A673 (cell line): Measurements from ENCODE around the gene ARHGAP32.

ENCODE experiments used
- EZH2 ChIP-seq: fragments of 200-600 bp; sonication (generic); IDR thresholded peaks from 2 replicates; pipeline ENCODE4 v1.6.1; 2017; ENCODE audit warnings: borderline replicate concordance, low read depth, mild to moderate bottlenecking, mixed read lengths, antibody characterized with exemption, low read length; ENCODE audit not compliant: poor library complexity, severe bottlenecking
- TF ChIP-seq, protein P1 (sequence below): fragments of 300-800, 200-600 bp; sonication (generic); conservative IDR thresholded peaks from 2 replicates; pipeline ENCODE4 v1.5.1; 2017; ENCODE audit warnings: low read depth, mild to moderate bottlenecking, antibody characterized with exemption, low read length, moderate library complexity, mixed read lengths

DNA sequence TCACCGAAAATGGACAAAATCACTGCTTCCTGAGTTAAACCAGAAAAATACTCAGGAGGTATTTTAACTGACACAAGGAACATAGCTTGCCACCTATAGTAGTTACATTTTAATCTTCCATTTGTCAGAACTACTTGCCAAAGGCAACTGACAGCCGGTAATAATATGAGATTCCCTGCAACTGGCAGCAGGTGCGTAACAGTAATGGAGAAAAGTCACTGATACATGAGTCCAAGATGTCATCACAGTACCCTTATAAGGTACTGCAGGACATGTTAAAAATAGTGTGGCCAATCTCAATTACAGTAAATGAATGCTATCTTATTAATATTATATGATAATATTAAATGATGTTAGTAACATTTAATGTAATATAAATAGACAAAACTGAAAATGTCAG, 21.1 kb upstream of the ARHGAP32 start:
- TF ChIP-seq, protein P1, sequence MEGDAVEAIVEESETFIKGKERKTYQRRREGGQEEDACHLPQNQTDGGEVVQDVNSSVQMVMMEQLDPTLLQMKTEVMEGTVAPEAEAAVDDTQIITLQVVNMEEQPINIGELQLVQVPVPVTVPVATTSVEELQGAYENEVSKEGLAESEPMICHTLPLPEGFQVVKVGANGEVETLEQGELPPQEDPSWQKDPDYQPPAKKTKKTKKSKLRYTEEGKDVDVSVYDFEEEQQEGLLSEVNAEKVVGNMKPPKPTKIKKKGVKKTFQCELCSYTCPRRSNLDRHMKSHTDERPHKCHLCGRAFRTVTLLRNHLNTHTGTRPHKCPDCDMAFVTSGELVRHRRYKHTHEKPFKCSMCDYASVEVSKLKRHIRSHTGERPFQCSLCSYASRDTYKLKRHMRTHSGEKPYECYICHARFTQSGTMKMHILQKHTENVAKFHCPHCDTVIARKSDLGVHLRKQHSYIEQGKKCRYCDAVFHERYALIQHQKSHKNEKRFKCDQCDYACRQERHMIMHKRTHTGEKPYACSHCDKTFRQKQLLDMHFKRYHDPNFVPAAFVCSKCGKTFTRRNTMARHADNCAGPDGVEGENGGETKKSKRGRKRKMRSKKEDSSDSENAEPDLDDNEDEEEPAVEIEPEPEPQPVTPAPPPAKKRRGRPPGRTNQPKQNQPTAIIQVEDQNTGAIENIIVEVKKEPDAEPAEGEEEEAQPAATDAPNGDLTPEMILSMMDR = no peak
- no peak for TF ChIP-seq EZH2
